K562 (cell line): Measurements from ENCODE around the gene FGR. TPM values are rescaled to one million over a fixed set of nuclear protein-coding genes. Genes with fewer than 3 reads are reported as not detected.

ENCODE experiments used
- ATAC-seq: fragments of 200-7000 bp; cut with Tn5 transposase; 3 replicates; pipeline ENCODE4 v1.9.1; 2020; ENCODE audit warnings: moderate library complexity
- BruUV-seq: library from RNA; stranded (reverse); fragments of 400-500 nt; replicated peaks from 2 replicates; lab custom pipeline; 2021; lab: Mats Ljungman, UMichigan
- CTCF ChIA-PET: fragments of 300-600 bp; formaldehyde crosslinking; extraction: SDS; loops from one replicate; lab custom pipeline; 2021; ENCODE audit warnings: low intra/inter-chr PET ratio; lab: Yijun Ruan, JAX
- POLR2A ChIA-PET: fragments of 300-600, 350-650 bp; sonication (Branson Sonifier 250); formaldehyde crosslinking; extraction: SDS; loops from one replicate; lab custom pipeline; 2021; ENCODE audit warnings: antibody characterized with exemption, inconsistent platforms; lab: Yijun Ruan, JAX
- DNase-seq, 4 experiments: peaks; one replicate each; pipeline versions ENCODE4 v3.0.0 to v3.0.0-alpha.2; 2011 to 2018; ENCODE audit warnings: low spot score in 3 of 4, mixed read lengths in 3 of 4; ENCODE audit errors: extremely low read depth in 1 of 4
- FAIRE-seq: peaks from 2 replicates; lab custom pipeline; 2011; peaks lifted over from hg19 to GRCh38; lab: Jason Lieb, UNC
- H2AFZ ChIP-seq: 2 replicates; pipeline ENCODE4 v1.6.0; 2011; ENCODE audit warnings: low read depth, low read length, control low read depth, inconsistent platforms
- H3K27ac ChIP-seq: fragments of 200-600 bp; 3 replicates; pipeline ENCODE4 v1.8.0; 2011; ENCODE audit warnings: low read depth, mild to moderate bottlenecking, control low read depth, inconsistent platforms, low read length, moderate library complexity, mixed read lengths; ENCODE audit errors: extremely low read depth
- H3K27me3 ChIP-seq, 2 experiments: fragments of 300-600 bp in 1 of 2; 2 replicates in 1 of 2; 3 replicates in 1 of 2; pipeline versions ENCODE4 v1.6.0 to v1.8.0; 2011; ENCODE audit warnings: inconsistent platforms in 2 of 2, low read length in 2 of 2, mild to moderate bottlenecking in 1 of 2, mixed read lengths in 1 of 2, moderate library complexity in 1 of 2; ENCODE audit not compliant: control insufficient read depth in 2 of 2, insufficient read depth in 2 of 2
- H3K36me3 ChIP-seq: fragments of 300-600 bp; 3 replicates; pipeline ENCODE4 v1.8.0; 2011; ENCODE audit warnings: mild to moderate bottlenecking, low read length, inconsistent platforms; ENCODE audit not compliant: control insufficient read depth, insufficient read depth
- H3K4me1 ChIP-seq, 2 experiments: fragments of 200-600 bp in 1 of 2; replicated peaks in 1 of 2; 2 replicates in 1 of 2; 3 replicates in 1 of 2; pipeline versions ENCODE4 v1.5.1 to v1.8.0; 2011; ENCODE audit warnings: inconsistent platforms in 2 of 2, low read length in 2 of 2, mild to moderate bottlenecking in 1 of 2, mixed read lengths in 1 of 2, moderate library complexity in 1 of 2; ENCODE audit not compliant: control insufficient read depth in 2 of 2, insufficient read depth in 2 of 2
- H3K4me2 ChIP-seq: 2 replicates; pipeline ENCODE4 v1.6.1; 2011; ENCODE audit warnings: low read length, control low read depth, inconsistent platforms, mixed read lengths; ENCODE audit not compliant: insufficient read depth
- H3K4me3 ChIP-seq: fragments of 200-600 bp; sonication (generic), shearing (Covaris generic); 2 replicates; pipeline ENCODE4 v1.5.1; 2016; ENCODE audit warnings: control low read depth, inconsistent platforms
- H3K79me2 ChIP-seq: fragments of 200-600 bp; 3 replicates; pipeline ENCODE4 v1.8.0; 2011; ENCODE audit warnings: low read length, inconsistent platforms; ENCODE audit not compliant: control insufficient read depth, insufficient read depth
- H3K9ac ChIP-seq, 2 experiments: 2 replicates each; pipeline versions ENCODE4 v1.6.0 to v1.6.1; 2011; ENCODE audit warnings: low read depth in 2 of 2, low read length in 2 of 2, control low read depth in 1 of 2, inconsistent platforms in 1 of 2, mild to moderate bottlenecking in 1 of 2, mixed read lengths in 1 of 2; ENCODE audit not compliant: insufficient read depth in 1 of 2
- H3K9me1 ChIP-seq: one replicate; pipeline ENCODE4 v1.6.0; 2011; ENCODE audit warnings: inconsistent platforms, mild to moderate bottlenecking, low read length, moderate library complexity; ENCODE audit not compliant: control insufficient read depth, insufficient read depth
- H3K9me3 ChIP-seq: replicated peaks from 2 replicates; pipeline ENCODE4 v1.5.1; 2011; ENCODE audit warnings: low read depth, low read length, inconsistent platforms; ENCODE audit not compliant: control insufficient read depth, insufficient read depth
- H4K20me1 ChIP-seq: replicated peaks from 2 replicates; pipeline ENCODE4 v1.6.1; 2011; ENCODE audit warnings: low read length, inconsistent platforms, mixed read lengths; ENCODE audit not compliant: control insufficient read depth, insufficient read depth
- CUX1 ChIP-seq: fragments of 200-800 bp; sonication (Bioruptor generic); IDR thresholded peaks from 2 replicates; pipeline ENCODE4 v1.6.1; 2016; ENCODE audit warnings: missing genetic modification characterization, missing compliant biosample characterization
- ETS1 ChIP-seq: conservative IDR thresholded peaks from 2 replicates; pipeline ENCODE4 v1.6.1; 2011; ENCODE audit warnings: low read depth, mild to moderate bottlenecking, low read length; ENCODE audit not compliant: control insufficient read depth
- HEY1 ChIP-seq: fragments of 250-450 bp; sonication (Bioruptor Pico); IDR thresholded peaks from 2 replicates; pipeline ENCODE4 v1.5.0; 2020; ENCODE audit warnings: mild to moderate bottlenecking, moderate library complexity, borderline replicate concordance
- IFI16 ChIP-seq: fragments of 250-450 bp; sonication (Bioruptor Pico); IDR thresholded peaks from 2 replicates; pipeline ENCODE4 v2.1.2; 2022; ENCODE audit warnings: mild to moderate bottlenecking, inconsistent platforms
- PML ChIP-seq: IDR thresholded peaks from 2 replicates; pipeline ENCODE4 v1.6.1; 2012; ENCODE audit warnings: low read length, inconsistent platforms
- RAD21 ChIP-seq, 2 experiments: fragments of 250-450 bp in 1 of 2; fragments of 450-650 bp in 1 of 2; sonication (Bioruptor Pico) in 1 of 2; formaldehyde crosslinking in 1 of 2; IDR thresholded peaks in 1 of 2; conservative IDR thresholded peaks in 1 of 2; 2 replicates each; pipeline versions ENCODE4 v1.4.0 to v1.8.0; 2020 to 2022; ENCODE audit warnings: mild to moderate bottlenecking in 2 of 2, moderate library complexity in 1 of 2
- RBFOX2 ChIP-seq: fragments of 200-400 bp; formaldehyde crosslinking; IDR thresholded peaks from 2 replicates; pipeline ENCODE4 v1.6.1; 2017; ENCODE audit warnings: low read depth, mild to moderate bottlenecking, low read length, moderate library complexity
- RBM14 ChIP-seq: fragments of 200-400 bp; formaldehyde crosslinking; IDR thresholded peaks from 2 replicates; pipeline ENCODE4 v1.6.1; 2018; ENCODE audit warnings: low read depth, mild to moderate bottlenecking, low read length, moderate library complexity, borderline replicate concordance; ENCODE audit not compliant: insufficient read depth
- ZBTB1 ChIP-seq: sonication (generic); formaldehyde crosslinking; IDR thresholded peaks from 2 replicates; pipeline ENCODE4 v1.8.1; 2023; ENCODE audit warnings: missing genetic modification reagents, low read depth, mild to moderate bottlenecking, borderline replicate concordance
- ZBTB7A ChIP-seq: IDR thresholded peaks from 2 replicates; pipeline ENCODE4 v1.6.1; 2011; ENCODE audit warnings: low read depth, mild to moderate bottlenecking, low read length, moderate library complexity, borderline replicate concordance; ENCODE audit not compliant: control insufficient read depth
- ZFX ChIP-seq: sonication (generic); formaldehyde crosslinking; IDR thresholded peaks from 2 replicates; pipeline ENCODE4 v1.8.0; 2022; ENCODE audit warnings: mild to moderate bottlenecking, missing genetic modification reagents, moderate library complexity
- ZNF431 ChIP-seq: sonication (generic); formaldehyde crosslinking; IDR thresholded peaks from 2 replicates; pipeline ENCODE4 v1.8.0; 2022; ENCODE audit warnings: mild to moderate bottlenecking, missing genetic modification reagents
- WGBS: fragments of 100-300 bp; shearing (Covaris generic); methylation state at CpG from one replicate; pipeline ENCODE4 v1.1.6; 2016; ENCODE audit warnings: low coverage, mixed read lengths; ENCODE audit not compliant: insufficient coverage; ENCODE audit errors: missing lambda C conversion rate; 5-methylcytosine and 5-hydroxymethylcytosine counted together
- in situ Hi-C: fragments of 300-500 bp; cut with MboI; formaldehyde crosslinking; loops from 4 replicates; pipeline ENCODE4 v1.15.0; 2018; ENCODE audit warnings: inconsistent platforms, mixed read lengths
- intact Hi-C: fragments of 100-400 bp; cut with micrococcal nuclease; formaldehyde crosslinking; loops from 2 replicates; pipeline ENCODE4 v1.14.2; 2022
- polyA plus RNA-seq, 8 experiments: library from polyadenylated mRNA; depleted of rRNA in 4 of 8; stranded (reverse) in 5 of 8; unstranded in 3 of 8; fragments of >200 nt; fragmentation: Nextera tagmentation in 2 of 8; fragmentation: Illumina TruSeq in 1 of 8; extraction: Ambion mirVana in 2 of 8; extraction: Trizol in 1 of 8; gene quantifications; 2 replicates each; pipeline versions ENCODE4 v1.2.1 to v1.2.3, GENCODE V29; 2011 to 2014; ENCODE audit warnings: inconsistent platforms in 1 of 8, missing spikeins in 1 of 8
- total RNA-seq, 7 experiments: library from RNA; depleted of rRNA in 6 of 7; stranded (reverse); fragments of >200 nt in 6 of 7; fragmentation: Illumina TruSeq in 2 of 7; extraction: Trizol in 2 of 7; gene quantifications; 2 replicates each; pipeline versions ENCODE4 v1.2.1 to v1.2.3, GENCODE V29; 2011 to 2021; ENCODE audit warnings: low replicate concordance in 1 of 7

FGR gene
- total and polyA plus RNA-seq, 9 of the 15 experiments (the other 6 are each of a cell fraction or from before 2014, with no cell fraction given): 0.04 to 0.11 TPM; not detected in 7

- peak overlapping the region; percentile 15; the same call in 1 of the 2 replicates for H3K4me3 ChIP-seq
- H3K27ac ChIP-seq: no peak overlapping the region
- intact Hi-C loops: no loop called here
- no TSS peak for BruUV-seq
- no peak for FAIRE-seq
- WGBS: 33% methylated on average over 45 of the region's 63 CpGs
- H3K79me2 ChIP-seq: no peaks in the 10 kb centered on the region
- peak overlapping the region; percentile 36 for H3K4me2 ChIP-seq
- H3K27me3 ChIP-seq: peaks cover 6 to 20% of the 10 kb centered on the region in 2 experiments; a peak in 3 of 5 replicates
- no peaks in the 10 kb centered on the region for H3K36me3 ChIP-seq
- peaks cover 13 to 17% of the 10 kb centered on the region in 2 experiments; a peak in 4 of 5 replicates for H3K4me1 ChIP-seq
- CTCF ChIA-PET: interaction anchor here (0.6 kb wide), 1 partner anchor 980 kb away, joined by 4 read pairs; no protein-coding TSS in a partner anchor
- H3K9ac ChIP-seq: peak overlapping the region in 1 of 2 experiments; percentile 79; a peak in 3 of 4 replicates
- in situ Hi-C loops: no loop called here
- DNase-seq: peak in 2 of 4 experiments; percentile 68
- H3K9me1 ChIP-seq: no peaks in the 10 kb centered on the region
- peak; percentile 38 for ATAC-seq
- POLR2A ChIA-PET: interaction anchor here (0.6 to 1.2 kb wide), 2 partner anchors 12 to 15 kb away, joined by 4 to 5 read pairs; no protein-coding TSS in a partner anchor
- no peaks in the 10 kb centered on the region for H4K20me1 ChIP-seq
- no peaks in the 10 kb centered on the region for H3K9me3 ChIP-seq
- H2AFZ ChIP-seq: peak overlapping the region; percentile 37
- peak; percentile 63 for TF ChIP-seq ZFX
- peak; percentile 59; the same call in 1 of the 2 replicates for TF ChIP-seq ZBTB7A
- no peak for TF ChIP-seq RBM14
- no peak for TF ChIP-seq RAD21 (CRISPR knock-in tag; conservative IDR thresholded peaks at IDR 0.05 in 1 of 2, IDR thresholded peaks at IDR 0.05 in 1 of 2)
- TF ChIP-seq ZNF431 (CRISPR knock-in tag): no peak
- no peak for TF ChIP-seq HEY1 (CRISPR knock-in tag)
- 0 out of 2 replicates have a peak, but pooled peaks have one; percentile 35 for TF ChIP-seq ETS1
- peak; percentile 28; the same call in 1 of the 2 replicates for TF ChIP-seq RBFOX2
- no peak for TF ChIP-seq CUX1 (CRISPR knock-in tag)
- TF ChIP-seq PML: no peak
- 0 out of 2 replicates have a peak, but pooled peaks have one; percentile 33 for TF ChIP-seq ZBTB1 (CRISPR knock-in tag)
- no peak for TF ChIP-seq IFI16
Measured at GRCh38 chr1:27634177-27634984, 604 bp downstream of the FGR start.
